DMS153 (cell line): ENCODE measurements around the gene TOX2.

Experiments used
- DNase-seq: peaks from one replicate; lab custom pipeline; 2025; lab: John Stamatoyannopoulos, UW

The TOX2 gene

DNA sequence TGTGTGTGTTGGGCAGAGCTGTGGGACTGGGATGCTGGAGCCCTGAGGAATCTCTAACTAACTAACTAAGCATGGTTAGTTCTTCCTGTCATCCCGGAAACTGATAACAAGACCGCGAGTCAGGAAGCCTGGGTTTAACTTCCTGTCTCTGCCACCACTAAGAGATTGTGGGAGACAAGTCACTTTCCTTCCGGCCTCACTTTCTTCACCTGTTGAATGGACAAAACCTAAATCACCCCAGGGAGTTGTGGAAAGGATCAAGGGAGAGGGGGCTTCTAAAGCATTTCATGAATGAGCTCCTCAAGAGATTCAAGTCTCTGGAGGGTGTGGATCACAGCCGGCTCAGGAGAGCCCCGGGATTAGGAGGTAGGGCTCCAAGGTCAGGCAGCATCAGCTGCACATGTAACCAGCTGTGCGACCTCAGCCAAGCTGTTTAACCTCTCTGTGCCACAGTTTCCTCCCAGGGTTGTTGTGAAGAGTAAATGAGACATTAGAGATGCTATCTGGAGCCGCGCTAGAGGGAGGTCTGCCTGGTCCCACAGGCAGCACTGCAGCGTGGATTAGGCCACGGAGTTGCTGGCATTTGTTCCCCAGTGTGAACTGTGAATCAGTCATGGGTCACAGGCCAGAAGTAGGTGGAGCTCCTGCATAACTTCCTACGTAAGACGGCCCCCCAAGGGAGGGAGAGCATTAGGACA lies 105.1 kb downstream of the TOX2 start:
- no peak for DNase-seq

DNA sequence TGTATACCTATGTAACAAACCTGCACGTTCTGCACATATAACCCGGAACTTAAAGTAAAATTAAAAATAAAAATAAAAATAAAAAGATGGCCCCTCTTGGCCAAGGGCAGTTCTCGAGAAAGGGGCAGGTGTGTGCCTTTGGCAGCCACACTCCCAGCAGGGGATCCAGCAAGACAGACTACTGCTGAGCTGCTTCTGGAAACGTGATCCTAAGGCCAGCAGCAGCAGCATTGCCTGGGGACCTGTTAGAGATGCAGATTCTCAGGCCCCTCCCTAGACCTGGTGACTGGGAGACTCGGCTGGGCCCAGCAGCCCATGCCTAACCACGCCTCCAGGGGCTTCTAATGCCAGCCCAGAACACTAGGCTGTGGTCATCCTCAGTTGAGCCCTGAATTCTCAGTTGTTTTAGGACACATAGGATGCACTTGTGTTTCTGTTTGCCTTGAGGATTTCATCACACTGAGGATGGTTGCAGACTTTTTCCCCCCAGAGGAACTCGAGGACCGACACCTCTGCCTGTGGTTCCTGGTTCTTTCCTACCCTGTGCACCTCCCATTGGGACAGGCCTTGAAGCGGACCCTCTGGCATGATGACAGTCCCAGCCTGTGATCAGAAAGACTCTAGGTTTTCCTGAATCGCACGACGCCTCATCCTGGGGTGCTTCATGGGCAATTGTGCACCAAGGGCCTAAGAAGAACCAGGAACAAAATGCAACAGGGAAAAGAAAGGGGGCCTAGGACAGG lies 105.9 kb downstream of the TOX2 start:
- no peak for DNase-seq

DNA sequence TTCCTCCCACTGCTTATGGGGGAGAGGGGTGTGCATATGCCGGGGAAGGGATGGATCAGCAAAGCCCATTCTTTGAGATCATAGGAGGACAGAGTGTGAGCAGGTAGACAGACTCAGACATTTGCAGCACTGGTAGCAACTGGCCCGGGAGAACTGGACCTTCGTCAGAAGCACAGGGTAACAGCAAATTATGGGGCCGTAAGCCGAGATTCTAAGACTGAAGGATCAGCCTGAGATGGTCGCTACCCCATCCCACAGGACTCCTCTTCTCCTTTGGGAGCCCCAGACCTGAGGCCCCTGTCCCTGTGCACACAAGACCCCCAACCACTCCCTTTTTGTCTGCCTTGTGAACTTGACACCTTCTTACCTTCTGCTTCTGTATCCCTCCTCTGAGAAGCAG lies 106.5 kb downstream of the TOX2 start:
- DNase-seq: no peak

DNA sequence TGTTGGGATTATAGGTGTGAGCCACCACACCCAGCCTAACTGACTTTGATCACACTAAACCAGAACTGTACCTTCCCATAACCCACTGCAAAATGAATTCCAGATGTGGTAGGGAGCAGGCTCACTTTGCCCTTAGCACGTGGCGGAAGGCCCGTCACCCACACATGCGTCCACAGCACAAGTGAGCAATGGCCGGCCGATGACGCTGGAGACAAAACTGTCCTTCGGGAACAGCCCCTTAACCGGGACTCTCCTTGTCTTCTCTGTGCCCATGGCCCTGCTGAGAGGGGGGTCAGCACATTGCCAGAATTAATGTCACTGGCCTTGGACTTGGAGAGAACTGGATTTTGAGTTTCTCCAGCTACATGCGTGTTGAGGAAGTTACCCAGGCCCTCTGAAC lies 107.2 kb downstream of the TOX2 start:
- DNase-seq: no peak

DNA sequence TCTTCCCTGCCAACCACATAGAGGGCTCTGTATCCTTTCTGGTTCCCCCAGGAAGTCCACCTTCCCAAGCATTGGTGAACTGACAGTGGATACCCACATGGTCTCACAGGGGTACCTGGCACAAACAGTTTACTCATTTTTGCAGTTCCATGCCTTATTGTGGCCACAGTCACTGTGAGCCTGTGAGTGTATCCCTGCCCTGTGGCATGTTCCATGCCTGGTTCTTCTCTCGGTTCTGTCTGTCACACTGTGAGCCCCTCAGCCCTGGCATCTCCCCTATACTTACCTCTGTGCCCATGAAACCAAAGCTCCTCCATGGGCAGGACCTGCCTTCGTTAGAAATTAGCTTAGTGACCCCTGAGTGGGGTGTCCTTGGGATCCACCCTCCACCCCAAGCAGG lies 107.8 kb downstream of the TOX2 start:
- DNase-seq: no peak

DNA sequence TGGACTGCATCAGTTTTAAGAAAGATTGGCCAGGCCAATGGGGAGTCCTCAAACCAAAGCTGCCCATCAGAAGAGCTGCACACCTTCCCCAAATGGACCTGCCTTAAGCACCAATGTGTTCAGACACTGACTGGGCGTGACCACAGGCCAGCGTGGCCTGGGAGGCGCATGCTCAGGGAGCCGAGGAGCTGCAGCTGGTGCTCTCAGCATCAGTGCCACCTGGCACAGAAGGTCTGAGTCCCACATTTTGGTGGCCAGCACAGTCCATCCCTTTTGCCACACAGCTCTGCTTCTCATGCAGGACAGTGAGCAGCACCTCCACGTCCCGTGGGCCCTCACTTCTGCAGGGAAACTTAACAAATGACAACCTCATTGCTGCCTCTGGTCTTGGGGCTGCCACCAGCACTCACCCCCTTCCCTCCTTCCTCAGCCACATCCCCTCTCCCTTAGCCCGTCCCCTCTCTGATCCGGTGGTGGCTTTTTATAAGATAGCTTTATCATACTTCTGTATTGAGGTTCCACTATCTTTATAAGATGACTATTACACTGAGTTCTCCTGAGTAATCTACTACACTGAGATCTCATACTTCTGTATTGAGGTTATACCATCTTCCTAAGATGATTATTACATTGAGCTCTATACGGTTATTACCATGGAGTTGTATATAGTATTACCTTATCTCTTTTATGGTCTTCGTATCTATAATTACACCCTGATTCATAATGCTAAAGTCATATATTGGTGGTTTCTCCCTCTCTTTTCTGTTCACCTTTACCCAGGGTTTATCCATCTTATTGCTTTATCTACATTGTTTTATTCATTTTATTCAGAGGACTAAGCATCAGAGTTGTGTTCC lies 109.1 kb downstream of the TOX2 start:
- no peak for DNase-seq

DNA sequence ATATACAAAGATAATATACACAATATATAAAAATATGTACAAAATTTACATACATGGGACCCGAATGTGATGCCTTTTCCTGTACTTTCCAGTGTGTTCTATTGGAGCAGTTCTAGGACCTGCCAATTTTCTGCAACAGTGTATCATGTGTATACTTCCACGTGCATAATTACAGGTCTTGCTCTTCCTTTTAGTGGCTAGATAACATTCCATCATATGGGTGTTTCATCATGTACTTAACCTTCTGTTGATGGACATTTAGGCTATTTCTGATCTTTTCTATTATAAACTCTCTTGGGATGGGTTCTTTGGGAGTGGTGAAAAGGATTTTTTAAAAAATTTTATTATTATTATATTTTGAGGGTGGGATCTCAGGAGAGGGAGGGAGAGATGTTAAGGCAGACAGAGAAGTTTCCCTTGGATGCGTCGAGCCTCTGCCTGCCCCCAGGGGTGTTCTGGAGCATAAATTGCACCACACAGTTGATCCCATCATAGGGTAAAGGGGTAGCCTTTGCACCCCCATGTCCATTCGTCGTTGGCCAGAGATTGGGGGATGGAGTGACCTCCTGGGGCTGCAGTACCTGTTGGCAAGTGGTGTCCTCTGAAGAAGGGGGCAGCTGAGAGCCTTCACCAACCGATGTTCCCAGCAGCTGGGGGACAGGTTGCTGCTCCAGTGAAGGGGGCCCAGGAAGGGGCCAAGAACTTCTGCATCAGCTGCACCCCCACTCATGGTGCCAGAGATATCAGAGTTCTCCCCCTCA lies 110.3 kb downstream of the TOX2 start:
- no peak for DNase-seq

DNA sequence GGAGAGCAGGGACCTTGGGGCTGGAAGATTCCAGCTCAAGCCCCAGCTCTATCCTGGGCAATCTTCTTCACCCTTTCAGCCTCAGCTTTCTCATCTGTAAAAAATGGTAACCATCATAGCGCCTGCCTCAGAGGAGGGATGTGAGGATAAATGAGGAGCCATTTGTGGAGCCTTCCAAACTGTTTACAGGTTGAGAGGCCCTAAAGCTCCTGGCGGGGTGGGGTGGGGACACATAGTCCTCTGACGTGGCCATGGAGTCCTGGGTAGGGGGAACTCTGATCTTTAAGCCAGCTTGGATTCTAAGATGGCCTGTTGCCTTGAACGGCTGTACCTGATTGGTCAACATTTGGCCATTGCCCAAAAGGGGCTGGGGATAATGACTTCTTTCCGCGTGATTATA lies 111.1 kb downstream of the TOX2 start:
- DNase-seq: no peak

DNA sequence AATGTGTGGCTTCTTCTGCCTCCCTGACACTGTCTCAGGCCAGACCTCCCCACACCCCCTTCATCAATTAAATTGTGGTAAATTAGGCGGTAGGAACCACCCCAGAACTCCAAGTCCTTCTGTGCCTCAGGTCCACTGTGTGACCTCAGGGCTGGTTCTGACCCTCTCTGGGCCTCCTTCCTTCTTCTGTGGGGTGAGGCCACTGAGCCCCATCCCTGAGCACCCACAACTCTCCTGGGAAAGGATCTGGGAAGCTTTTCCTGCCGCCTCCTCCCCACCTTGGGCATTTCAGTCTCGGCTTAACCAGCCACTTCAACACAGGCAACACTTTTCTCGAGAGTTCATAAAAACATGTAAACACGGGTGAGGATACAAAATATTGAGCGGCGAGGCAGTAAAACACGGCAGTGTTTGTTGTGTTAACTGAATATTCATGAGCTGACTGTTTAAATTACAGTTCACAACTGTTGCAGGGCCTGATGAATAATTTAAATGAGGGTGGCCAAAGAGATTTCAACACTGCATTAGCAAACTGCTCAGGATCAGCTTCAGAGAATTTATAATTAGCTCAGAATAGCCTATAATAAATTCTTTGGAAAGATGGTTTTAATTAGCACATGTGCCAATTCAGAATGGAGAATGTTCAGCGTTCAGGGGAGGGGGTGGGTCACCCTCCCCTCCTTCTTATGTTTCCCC lies 112.1 kb downstream of the TOX2 start:
- DNase-seq: no peak

DNA sequence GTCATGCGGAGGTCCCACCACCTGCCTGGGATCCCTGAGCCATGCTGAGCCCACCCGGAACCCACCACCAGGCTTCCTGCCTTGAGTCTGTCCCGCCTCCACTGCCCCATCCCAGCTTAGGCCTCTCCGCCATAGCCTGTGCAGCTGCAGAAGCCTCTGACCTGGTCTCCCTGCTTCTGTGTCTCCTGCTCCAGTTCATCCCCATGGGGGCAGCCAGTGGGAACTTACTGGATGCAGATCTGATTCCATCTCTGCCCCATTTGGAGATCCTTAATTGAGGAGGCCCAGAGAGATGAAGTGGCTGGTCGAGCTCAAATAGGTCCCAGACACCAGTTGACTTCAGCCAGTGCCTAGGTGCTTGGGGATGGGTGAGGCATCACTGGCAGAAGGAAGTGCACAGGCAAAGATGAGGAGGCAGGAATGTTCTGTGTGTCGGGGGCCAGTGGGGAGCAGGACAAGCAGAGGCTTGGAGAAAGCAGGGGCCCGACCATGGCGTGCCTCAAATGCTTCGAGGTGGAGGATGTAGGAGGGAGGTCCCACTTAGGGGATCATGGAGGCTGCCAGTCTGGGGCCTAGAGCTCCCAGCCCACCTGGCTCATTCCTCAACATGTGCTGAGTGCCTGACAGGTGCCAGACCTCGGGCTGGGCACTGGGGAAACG lies 112.8 kb downstream of the TOX2 start:
- DNase-seq: no peak

DNA sequence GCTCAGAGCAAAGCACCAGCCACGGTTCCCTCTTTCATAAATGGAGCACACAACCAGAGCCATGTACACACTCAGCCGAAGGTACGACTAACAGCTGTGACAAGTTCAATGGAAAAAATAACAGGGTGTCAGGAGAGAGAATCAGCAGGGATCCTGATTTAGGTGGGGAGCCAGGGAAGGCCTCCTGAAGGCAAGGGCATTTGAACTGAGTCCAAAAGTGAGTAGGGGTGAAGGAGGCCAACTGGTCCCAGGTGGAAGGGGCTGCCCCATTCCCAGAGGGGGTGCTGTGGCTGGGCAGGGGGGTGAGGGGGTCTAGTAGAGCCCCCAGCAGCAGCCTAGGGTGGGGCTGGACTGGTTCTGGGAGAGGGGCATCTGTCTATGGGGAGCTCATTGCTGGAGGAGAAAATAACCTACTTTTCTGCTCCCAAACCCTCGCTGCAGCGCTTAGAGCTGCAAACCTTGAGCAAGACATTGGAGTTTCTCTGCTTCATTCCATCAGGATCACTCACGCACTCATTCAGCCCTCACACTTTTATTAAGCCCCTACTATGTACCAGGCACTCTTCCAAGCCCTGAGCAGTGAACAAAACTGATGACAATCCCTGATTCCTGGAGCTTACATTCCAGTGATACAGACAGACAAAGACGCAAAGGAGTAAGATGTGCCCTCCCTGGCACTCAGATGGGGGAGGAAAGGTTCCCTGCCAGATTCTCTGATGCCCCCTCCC lies 113.5 kb downstream of the TOX2 start:
- DNase-seq: no peak

DNA sequence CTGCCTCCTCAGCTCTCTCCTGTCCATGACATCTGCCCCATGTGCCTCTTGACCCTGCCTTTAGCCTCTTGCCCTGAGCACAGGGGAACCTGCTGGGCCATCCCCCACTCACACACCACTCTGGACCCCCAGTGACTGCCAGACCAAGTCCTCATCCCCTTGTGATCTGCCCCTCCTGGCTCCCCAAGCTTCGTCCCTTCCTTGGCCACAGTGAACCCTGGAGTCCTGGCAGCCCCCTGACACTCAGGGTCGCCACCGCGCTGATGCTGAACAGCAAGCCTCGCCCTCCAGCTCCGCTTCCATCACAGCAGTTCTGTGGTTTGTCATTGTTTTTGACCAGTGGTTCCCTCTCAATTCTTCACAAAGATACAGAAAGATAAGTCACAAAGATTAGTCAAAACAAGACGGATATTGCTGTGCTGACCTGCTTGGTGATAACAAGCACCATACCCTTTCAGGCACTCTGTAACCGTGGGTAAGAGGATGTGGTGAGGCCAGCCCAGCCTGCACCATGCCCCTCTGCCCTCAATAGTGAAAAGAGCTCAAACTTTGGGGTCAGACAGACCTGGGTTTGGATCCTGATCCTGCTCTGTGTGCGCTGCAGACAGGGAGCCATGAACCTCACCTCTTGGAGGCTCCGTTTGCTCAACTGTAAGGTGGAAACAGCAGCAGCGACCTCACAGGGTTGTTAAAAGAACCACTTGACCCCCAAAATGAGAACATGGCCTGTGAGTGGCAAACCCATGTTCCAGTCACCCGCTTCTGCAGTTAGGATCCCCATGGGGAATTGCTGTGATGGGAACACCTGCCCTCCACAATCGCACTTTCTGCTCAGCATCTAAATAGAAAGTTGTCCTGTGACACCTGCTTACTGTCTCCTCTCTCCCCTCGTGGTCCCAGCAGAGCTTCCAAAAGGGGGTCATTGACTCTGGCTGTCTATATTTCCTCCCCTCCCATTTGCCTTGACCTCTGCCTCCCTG lies 114.5 kb downstream of the TOX2 start:
- no peak for DNase-seq

DNA sequence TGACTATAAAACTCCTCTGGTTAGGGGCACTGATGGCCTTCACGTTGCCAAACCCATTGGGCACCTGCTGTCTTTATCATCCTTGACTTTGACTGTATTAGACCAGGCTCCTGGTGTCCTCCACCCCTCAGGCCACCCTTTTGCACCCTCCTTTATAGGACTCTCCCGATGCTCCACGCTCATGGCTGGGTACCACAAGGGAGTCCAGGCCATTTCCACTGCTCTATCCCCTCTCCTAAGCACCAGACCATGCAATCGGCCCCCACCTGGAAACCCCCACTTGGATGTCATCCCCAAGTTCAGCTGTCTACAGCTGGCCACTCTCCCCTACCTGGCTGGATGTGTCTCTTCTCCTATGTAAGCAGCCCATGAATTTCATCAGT lies 115.2 kb downstream of the TOX2 start:
- DNase-seq: no peak

DNA sequence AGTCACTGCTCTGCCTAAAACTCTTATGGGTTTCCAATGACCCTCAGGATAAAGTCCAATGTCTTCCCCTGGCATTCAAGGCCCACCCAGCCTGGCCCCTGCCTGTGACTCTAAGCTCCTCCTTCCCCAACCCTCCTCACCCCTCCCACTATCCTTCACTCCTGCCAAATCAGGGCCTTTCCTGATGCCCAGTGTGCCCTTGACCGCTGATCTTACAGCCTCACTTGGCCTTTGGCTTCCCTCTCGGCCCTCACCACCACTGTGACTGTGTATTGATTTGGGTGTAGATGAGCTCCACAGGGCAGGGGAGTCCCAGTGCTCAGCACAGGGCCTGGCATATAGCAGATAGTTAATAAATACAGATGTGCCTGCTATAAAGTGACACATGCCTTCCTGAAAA lies 115.7 kb downstream of the TOX2 start:
- DNase-seq: no peak

DNA sequence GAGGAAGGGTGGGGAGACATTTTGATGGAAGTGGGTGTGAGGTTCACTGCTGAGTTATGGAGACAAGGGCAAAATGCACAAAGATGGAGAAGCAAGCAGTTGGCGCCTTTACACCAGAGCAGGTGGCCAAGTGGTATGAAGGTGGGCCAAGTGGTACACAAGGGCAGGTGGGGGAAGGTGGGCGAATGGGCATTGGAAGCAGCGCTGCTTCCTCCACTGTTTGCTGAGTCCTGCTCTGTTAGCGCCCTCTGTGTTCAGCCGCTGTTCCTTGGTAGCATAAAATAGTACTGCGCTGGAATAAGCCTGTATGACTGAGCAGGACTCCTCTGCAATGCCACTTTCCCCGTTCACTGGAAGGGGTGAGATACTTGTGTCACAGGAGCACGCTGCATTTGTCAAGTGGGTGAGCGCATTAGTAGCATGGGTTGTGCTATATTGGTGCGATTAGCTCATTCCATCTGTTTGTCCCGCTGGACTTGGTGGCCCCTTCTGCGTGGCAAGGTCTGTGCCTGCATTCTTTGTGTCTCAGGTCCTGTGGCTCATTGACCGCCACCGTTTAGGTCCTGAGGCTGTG lies 116.4 kb downstream of the TOX2 start:
- DNase-seq: no peak

DNA sequence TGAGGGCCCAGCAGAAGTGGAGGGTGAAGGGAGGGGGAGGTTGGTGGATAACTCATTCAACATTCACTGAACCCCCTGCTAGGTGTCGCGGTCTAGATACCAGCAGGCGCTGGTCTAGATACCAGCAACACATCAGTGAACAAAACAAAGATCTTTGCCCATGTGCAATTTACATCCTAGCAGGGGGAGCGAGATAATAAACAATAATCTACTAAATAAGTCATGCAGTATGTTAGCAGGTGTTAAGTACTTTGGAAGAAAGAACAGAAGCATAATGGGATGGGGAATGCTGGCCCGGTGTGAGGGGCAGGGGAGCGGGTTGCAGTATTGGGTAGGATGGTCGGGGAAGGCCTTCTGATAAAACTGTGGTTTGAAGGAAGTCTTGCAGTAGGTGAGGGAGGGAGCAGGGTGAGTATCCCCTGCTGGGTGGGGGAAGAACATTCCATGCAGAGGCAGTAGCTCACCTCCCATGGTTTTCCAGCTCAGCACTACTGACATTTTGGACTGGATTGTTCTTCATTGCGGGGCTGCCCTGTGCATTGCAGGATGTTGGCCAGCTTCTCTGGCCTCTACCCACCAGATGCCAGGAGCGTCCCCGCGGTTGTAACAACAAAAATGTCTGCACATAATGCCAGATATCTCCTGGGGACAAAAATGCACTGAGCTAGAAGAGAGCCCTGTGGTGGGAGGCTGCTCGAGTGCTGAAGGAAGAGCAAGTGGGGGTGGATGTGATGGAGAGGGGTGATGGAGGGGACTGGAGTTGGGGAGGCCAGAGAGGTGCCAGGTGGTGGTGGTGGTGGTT lies 117.3 kb downstream of the TOX2 start:
- no peak for DNase-seq

DNA sequence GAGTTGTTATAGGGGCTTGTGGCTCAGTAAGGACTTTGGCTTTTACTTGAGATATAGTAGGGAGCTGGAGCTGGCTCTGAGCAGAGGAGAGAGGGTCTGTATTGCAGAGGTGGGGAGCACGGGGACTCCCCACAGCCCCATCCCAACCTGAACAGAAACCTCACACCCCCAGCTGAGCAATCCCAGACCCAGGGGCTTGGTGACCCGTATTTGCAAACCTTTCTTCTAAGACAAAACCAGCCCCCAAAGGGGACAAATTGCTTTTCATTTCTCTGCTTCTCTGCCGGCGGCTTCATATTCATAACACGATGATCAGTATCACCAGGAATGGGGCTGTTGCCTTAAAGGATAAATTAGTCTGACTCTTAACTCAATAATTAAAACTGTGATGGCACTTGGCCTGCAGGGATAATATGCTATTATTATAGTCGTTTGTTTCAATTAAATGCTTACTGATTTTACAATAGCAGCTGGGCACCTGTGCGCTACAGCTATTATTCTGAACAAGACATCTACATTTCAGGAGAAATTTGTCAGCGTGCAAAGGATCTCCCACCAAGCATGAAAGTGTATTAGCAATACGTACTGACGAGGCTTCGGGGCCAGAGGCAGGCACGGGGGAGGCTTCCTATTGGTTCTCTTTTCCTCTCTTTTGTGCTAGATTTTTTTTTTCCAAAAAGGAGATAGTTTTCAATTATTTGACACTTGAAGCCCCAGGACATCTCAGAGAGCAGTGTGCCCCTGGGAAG lies 118.1 kb downstream of the TOX2 start:
- DNase-seq: no peak
